ENCODE data around the gene TFEB. TPM values are rescaled to one million over a fixed set of nuclear protein-coding genes. Genes with fewer than 3 reads are reported as not detected.

The TFEB gene
- total and polyA plus RNA-seq, 2 donors from 2014 or later: 50.7 to 51.0 TPM

- no peaks in the 10 kb centered on the region for H3K36me3 ChIP-seq (ENCODE audit: control insufficient read depth in 2 of 3, insufficient read depth in 3 of 3, low read length in 3 of 3)
- no peak overlapping the region for H3K4me3 ChIP-seq (ENCODE audit: low read length in 3 of 3)
- intact Hi-C loops (cut with DNase I): no loop called here
- no peaks in the 10 kb centered on the region for H3K9me3 ChIP-seq (ENCODE audit: control insufficient read depth in 2 of 3, insufficient read depth in 1 of 3, low read length in 3 of 3)
- peak overlapping the region in 1 of 3 donors; percentile 12 for H3K9ac ChIP-seq (ENCODE audit: low read length in 3 of 3)
- no peaks in the 10 kb centered on the region for H3K27me3 ChIP-seq (ENCODE audit: control insufficient read depth, insufficient read depth, low read length)
- DNase-seq: peak in 1 of 5 donors; percentile 62
- H3K27ac ChIP-seq (ENCODE audit: low read depth in 2 of 2, low read length in 2 of 2): peak overlapping the region; percentile 13 to 49
- peaks cover 0 to 17% (median 11%) of the 10 kb centered on the region in 3 donors for H3K4me1 ChIP-seq (ENCODE audit: control insufficient read depth in 2 of 3, insufficient read depth in 2 of 3, low read depth in 1 of 3, low read length in 3 of 3)
- no peak for TF ChIP-seq CTCF (IDR thresholded peaks at IDR 0.05; ENCODE audit: borderline replicate concordance, extremely low read depth, insufficient read depth)
- FAIRE-seq: no peak
These were observed 39.6 kb downstream of the TFEB start for GRCh38 chr6:41695825-41696224.

GRCh38 chr6:41694815-41695526 lies 40.4 kb downstream of the TFEB start:
- no peak for TF ChIP-seq CTCF (IDR thresholded peaks at IDR 0.05; ENCODE audit: borderline replicate concordance, extremely low read depth, insufficient read depth)
- peak in 1 of 5 donors; percentile 55 for DNase-seq
- Histone ChIP-seq H3K27ac (ENCODE audit: low read depth in 2 of 2, low read length in 2 of 2) (peak overlapping the region; percentile 47 to 81), H3K36me3 (ENCODE audit: control insufficient read depth in 2 of 3, insufficient read depth in 3 of 3, low read length in 3 of 3) (no peaks in the 10 kb centered on the region), H3K4me1 (ENCODE audit: control insufficient read depth in 2 of 3, insufficient read depth in 2 of 3, low read depth in 1 of 3, low read length in 3 of 3) (peaks cover 0 to 17% (median 11%) of the 10 kb centered on the region in 3 donors), H3K9me3 (ENCODE audit: control insufficient read depth in 2 of 3, insufficient read depth in 1 of 3, low read length in 3 of 3) (no peaks in the 10 kb centered on the region), H3K27me3 (ENCODE audit: control insufficient read depth, insufficient read depth, low read length) (no peaks in the 10 kb centered on the region), H3K4me3 (ENCODE audit: low read length in 3 of 3) (no peak overlapping the region), H3K9ac (ENCODE audit: low read length in 3 of 3) (peak overlapping the region in 1 of 3 donors; percentile 12)
- intact Hi-C loops (cut with DNase I): no loop called here
- FAIRE-seq: no peak

- DNase-seq: peak in 1 of 5 donors; percentile 68
- intact Hi-C loops (cut with DNase I): no loop called here
These were observed 41.8 kb downstream of the TFEB start for GRCh38 chr6:41693281-41694240.

More at GRCh38 chr6:41693281-41694240, 41.8 kb downstream of the TFEB start:
- Histone ChIP-seq H3K9me3 (ENCODE audit: control insufficient read depth in 2 of 3, insufficient read depth in 1 of 3, low read length in 3 of 3) (no peaks in the 10 kb centered on the region), H3K27ac (ENCODE audit: low read depth in 2 of 2, low read length in 2 of 2) (peak overlapping the region; percentile 47 to 81), H3K9ac (ENCODE audit: low read length in 3 of 3) (peak overlapping the region in 1 of 3 donors; percentile 41), H3K36me3 (ENCODE audit: control insufficient read depth in 2 of 3, insufficient read depth in 3 of 3, low read length in 3 of 3) (no peaks in the 10 kb centered on the region), H3K4me3 (ENCODE audit: low read length in 3 of 3) (no peak overlapping the region), H3K4me1 (ENCODE audit: control insufficient read depth in 2 of 3, insufficient read depth in 2 of 3, low read depth in 1 of 3, low read length in 3 of 3) (peaks cover 0 to 11% (median 6%) of the 10 kb centered on the region in 3 donors), H3K27me3 (ENCODE audit: control insufficient read depth, insufficient read depth, low read length) (no peaks in the 10 kb centered on the region)
- no peak for FAIRE-seq
- no peak for TF ChIP-seq CTCF (IDR thresholded peaks at IDR 0.05; ENCODE audit: borderline replicate concordance, extremely low read depth, insufficient read depth)
